NCI-H460 (cell line): ENCODE measurements around the gene DIPK1B. TPM values are rescaled to one million over a fixed set of nuclear protein-coding genes. Genes with fewer than 3 reads are reported as not detected.

ENCODE experiments used
- DNase-seq: peaks from one replicate; pipeline ENCODE4 v3.0.0-alpha.2; 2016; ENCODE audit warnings: low read depth; ENCODE audit errors: extremely low read depth
- total RNA-seq: library from RNA; depleted of rRNA; stranded (reverse); fragments of >200 nt; shearing (Covaris generic); gene quantifications from 2 replicates; pipeline ENCODE4 v1.2.3, GENCODE V29; 2014

DIPK1B gene
- total RNA-seq, 1 experiment from 2014 or later: 14.4 TPM

GRCh38 chr9:136672431-136673087, 39.8 kb upstream of the DIPK1B start:
- DNase-seq: no peak

DNA sequence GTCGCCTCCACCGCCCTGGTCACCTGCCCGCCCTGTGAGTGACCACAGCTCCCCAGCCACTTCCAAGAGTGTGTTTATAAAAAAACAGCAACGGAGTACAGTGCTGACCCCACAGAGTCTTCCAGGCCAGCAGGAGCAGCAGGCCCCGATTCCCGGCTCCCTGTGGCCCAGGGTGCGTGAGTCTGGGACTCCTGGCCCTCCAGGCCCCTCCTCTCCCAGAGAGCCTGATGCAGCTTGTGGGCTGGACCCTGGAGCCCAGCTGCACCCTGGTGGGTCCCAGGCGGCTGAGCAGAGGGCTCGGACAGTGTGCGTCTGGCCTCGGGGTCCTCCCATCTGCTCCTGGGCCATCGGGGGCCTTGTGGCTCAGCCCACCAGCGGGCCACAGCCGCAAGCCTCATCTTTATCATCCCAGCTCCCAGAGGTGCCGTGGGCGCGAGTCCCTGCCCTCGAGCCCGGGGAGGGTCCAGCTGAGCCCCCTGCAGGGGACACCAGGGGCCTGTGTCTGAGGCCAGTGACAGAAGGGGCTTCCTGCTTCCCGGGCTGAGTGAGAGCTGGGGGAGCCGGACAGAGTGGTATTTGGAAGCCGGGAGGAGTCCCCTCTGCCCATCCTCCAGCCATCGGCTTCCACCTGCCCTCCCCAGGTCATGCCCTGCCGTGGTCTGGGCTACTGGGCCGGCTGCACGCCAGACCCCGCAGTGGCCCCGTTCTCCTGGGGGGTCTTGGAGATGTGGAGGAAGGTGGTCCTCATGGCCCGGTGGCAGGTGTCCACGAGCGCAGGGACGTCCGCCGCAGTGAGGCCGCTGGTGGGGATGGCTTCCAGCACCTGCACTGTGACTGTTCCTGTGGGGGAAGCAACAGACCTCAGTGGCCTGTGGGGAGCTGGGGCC, 39.0 kb upstream of the DIPK1B start:
- DNase-seq: no peak

GRCh38 chr9:136673975-136674785, 38.2 kb upstream of the DIPK1B start:
- no peak for DNase-seq

DNA sequence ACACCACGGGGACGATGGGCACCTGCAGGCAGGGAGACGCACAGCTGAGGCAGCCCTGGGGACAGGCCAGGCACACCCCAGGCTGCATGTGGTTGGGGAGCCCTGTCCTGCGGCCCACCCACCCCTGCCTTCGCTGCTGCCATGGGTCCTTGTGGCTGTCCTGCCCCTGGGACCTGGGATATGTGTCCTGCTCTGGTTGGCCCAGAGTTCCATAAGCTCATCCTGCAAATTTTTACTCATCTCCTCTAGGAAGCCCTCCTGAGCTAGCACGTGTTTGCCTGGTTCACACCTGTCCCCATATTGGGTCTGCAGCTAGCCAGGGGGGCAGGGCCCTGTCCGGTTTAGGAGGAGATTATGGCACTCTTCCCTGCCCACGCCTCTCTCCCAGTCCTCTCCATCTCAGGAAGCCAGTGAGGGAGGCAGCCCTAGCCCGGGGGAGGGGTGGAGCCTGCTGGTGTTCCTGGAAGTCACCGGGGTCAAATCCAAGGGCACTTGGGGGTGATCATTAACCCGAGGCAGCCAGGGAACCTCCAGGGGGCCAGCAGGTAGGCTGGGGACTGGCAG, 37.5 kb upstream of the DIPK1B start:
- DNase-seq: no peak

GRCh38 chr9:136675477-136676296, 36.7 kb upstream of the DIPK1B start:
- DNase-seq: no peak

- DNase-seq: no peak
Measured at GRCh38 chr9:136676297-136676794, 36.0 kb upstream of the DIPK1B start.

DNA sequence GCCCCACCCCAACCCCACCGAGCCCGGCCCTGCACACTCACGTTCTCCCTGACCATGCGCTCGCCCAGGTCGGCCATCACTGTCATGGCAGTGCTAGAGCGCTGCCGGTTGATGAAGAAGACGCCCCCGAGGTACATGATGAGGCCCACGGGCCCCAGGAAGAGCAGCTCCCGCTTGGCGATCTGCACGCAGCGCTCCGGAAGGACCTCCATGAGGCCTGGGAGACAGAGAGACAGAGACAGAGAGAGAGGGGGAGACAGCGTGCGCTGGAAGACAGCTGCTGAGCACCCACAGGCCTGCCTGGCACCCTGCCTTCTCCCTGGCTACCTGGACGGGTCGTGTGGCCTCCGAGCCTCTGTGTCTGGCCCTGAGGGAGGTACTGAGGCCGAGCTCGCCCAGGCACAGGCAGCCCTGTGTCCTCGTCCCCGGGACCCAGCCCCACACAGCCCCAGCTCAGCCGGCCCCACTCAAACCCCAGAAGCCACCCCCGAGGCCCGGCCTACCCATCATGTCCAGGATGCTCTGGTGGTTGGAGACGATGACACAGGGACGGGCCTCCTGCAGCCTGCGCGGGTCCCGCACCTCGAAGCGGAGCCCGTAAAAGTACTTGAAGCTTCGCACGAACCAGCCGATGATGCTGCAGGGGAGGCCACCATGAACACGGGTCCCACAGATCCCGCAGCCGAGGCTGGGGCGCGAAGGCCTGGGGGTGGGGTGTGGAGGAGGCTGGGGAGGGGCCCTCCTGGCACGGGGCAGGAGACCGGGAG, 35.3 kb upstream of the DIPK1B start:
- DNase-seq: no peak

GRCh38 chr9:136678034-136678433, 34.3 kb upstream of the DIPK1B start:
- no peak for DNase-seq

DNA sequence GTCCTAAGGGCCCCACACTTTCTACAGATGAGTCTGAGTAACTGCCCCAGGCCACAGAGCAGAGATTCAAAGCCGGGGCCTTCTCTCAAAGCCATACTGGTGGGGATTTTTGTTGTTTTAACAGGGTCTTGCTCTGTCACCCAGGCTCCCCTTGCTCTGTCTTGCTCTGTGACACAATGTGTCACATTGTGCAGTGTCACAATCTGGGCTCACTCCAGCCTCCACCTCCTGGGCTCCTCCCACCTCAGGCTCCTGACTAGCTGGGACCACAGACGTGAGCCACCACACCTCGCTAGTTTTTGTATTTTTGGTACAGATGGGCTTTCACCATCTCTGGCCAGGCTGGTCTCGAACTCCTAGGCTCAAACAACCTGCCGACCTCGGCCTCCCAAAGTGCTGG, 33.7 kb upstream of the DIPK1B start:
- DNase-seq: no peak

GRCh38 chr9:136679431-136679941, 32.9 kb upstream of the DIPK1B start:
- DNase-seq: no peak

DNA sequence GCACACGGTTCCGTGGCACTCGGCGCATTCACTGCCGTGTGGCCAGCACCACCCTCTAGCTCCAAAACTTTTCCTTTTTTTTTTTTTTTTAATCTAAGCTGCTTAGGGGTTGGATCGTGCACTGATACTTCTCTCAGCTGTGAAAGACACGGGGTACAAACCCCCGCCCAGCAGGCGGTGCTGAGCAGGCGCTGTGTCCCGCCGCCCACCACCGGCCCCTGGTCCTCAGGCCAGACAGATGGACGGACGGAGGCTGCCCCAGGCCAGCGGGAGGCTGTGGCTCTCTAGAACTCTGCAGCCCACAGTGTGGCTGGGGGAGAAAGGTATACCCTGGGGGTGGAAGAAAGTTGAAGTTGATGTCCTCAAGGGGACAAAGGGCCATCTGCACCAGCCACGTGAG, 31.3 kb upstream of the DIPK1B start:
- no peak for DNase-seq

- no peak for DNase-seq
Measured at GRCh38 chr9:136681945-136682699, 30.2 kb upstream of the DIPK1B start.

GRCh38 chr9:136682710-136683109, 29.7 kb upstream of the DIPK1B start:
- no peak for DNase-seq

DNA sequence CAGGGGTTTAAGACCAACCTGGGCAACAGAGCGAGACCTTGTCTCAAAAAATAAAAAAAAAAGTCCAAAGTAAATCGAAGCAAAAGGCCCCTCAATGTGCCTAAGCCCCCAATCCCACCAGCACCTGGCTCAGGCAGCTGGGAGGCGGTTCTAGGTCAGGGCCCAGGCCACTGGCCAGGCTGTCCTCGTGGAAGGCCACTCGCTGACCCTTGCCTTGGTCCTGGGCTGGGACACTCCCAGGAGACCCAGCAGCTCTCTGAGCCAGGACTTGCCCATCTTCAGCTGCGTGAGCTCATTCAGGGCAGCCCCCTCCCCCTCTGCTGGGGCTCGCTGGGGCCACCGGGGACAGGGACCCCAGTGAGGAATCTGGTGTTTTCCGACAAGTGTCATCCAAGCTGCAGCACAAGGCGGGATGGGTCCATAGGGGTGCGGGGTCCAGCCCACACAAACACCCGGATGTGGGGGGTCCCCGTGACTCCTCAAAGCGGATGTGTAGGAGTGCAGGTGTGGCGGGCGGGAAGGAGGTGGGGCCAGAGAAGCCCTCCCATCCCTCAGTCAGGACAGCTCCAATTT, 29.1 kb upstream of the DIPK1B start:
- DNase-seq: no peak

- no peak for DNase-seq
Measured at GRCh38 chr9:136683755-136684154, 28.6 kb upstream of the DIPK1B start.

DNA sequence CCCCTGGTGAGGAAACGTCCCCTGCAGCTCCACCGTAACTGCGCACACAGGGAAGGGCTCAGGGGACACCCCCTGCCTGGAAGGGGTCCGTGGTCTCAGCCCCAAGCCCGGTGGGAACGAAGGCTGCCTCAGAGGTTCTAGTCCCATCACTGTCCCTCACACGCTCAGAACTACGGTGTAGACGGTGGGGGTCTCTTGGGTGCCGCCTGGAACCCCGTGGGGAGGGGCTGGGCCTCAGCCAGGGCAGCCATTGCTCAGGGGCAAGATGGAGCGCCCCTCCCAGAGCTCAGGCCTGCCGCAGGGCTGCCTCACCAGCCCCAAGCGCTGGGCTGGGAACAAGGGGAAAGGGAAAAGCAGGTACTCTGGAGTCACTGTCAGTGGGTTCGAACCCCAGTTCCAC, 28.0 kb upstream of the DIPK1B start:
- DNase-seq: no peak

DNA sequence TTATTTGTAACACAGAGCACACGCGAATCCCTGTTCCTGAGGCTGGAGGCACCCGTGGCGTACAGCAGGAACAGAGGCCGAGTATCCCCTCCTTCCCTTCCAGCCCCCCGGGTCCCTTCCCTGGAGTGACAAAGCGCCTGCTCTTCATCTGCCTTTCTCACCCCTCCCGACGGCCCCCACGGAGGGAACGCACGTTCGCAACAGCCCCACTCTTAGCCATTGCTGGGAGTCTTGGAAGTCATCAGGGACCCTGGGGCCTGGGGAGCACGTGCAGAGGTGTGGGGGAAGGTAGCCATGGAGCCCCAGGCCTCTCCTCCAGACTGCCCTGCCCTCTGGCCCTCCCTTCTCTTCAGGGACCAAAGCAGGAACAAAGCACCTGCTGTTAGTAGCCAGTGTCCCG, 27.6 kb upstream of the DIPK1B start:
- DNase-seq: no peak

DNA sequence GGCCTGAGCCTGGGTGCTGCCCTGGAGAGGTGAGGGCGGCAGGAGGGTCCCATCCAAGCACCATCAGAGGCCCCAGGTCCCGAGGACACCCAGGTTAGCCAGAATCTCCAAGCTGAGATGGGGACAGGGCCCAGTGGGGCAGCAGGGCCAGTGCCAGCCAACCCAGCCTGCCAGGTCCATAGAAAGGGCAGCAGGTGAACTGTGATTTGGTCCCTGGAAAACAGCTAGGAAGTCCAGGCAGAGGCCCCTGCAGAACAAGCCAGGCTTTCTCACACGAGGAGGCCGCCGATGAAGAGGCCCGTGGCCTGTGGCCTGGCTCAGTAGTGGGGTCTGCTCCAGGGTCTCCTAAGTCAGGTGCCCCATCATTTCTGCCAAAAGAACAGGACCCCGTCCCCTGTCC, 27.2 kb upstream of the DIPK1B start:
- DNase-seq: no peak
